HG03457 (cell line): ENCODE results near the gene AMMECR1.
"Not testable (repeated sequence)": the region's sequence is repeated elsewhere in the genome, so short reads cannot be mapped to it uniquely, and the experiment has no call there.

Experiments
- ATAC-seq: cut with Tn5 transposase; IDR thresholded peaks from one replicate; pipeline ENCODE4 v1.9.1; 2021; ENCODE audit warnings: moderate number of reproducible peaks; ENCODE audit not compliant: unreplicated experiment

The AMMECR1 gene

DNA sequence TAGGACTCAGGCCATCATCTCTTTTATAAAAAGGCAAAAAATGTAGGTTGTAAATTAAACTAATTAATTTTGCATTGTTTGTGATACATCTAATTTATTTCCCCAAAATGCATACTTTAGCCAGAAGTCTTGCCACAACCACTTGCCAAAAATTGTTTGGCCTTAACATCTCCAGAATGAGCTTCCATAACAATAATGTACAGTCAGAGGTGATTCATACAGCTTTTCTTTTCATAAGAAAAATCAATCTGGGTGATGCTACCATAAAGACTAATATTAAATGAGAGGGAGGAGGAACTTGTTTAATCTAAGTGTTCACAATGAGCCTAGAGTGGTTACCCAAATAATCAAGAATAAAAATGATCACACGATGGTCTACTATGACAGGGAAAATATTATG, 59.3 kb downstream of the AMMECR1 start:
- ATAC-seq, result no peak

DNA sequence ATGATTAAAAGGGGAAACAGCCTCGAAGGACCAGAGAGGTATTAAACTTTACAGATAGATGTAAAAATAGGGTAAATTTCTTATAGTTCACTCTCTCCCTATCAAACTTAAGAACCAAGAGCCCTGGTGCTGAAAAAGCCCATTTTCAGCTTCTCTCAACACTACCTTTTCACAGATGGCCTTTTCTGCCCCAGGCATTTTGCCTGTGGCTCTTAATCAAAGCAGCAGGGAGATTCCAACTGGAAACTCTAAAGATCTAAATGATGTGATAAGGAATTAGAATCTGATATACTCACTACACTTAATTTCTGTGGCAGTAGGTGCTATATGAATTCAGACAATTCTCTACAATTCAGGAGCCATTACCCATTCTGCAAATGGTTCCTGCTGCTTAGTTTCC, 60.0 kb downstream of the AMMECR1 start:
- no peak for ATAC-seq

DNA sequence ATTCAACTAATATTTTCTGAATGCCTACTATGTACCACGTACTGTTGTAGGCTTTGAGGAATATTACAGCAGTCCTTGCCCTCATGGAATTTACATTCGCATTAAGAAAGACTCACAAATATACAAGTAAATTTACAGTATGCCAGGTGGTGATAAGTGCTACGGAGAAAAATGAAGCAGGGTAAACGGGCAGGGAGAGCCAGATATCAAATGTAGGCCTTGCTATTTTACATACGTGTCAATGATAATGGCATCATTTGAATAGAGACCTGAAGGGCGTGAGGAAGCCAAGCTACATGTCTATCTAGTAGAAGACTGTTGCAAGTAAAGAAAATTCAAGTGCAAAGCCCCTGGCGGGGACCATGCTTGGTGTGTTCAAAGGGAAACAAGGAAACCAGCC, 65.2 kb downstream of the AMMECR1 start:
- no peak for ATAC-seq

DNA sequence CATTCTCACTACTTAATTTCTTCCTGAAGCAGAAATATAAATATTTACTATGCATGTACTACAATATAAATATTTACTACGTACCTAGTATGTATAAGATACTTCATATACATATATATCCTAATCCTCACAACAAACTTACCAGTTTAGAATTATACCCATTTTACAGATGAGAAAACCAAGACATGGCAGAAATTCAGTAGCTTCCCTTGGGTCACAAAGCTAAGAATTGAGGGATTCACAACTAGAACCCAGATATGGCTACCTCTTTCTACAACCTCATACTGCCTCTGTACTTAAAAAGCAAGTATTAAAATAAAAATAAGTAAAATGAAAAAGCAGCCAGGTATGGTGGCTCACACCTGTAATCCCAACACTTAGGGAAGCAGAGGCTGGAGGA, 65.9 kb downstream of the AMMECR1 start:
- ATAC-seq, result no peak

DNA sequence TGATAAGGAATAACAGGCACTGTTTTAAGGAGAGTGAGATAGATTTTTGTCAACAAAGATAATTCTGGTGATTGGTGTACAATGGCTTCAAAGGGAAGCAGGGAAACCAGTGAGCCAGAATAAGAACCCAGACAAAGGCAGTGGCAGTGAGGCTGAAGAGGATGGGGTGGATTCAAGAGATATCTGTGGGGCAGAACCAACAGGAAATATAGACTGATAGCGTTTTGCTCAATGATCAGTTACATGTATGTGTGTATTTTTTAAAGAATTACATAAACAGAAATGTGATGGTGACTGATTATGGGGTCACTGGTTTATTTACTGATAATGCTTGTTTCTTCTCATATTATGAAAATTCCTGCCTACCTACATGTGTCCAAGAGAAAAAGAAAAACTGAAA, 66.4 kb downstream of the AMMECR1 start:
- ATAC-seq, result no peak

DNA sequence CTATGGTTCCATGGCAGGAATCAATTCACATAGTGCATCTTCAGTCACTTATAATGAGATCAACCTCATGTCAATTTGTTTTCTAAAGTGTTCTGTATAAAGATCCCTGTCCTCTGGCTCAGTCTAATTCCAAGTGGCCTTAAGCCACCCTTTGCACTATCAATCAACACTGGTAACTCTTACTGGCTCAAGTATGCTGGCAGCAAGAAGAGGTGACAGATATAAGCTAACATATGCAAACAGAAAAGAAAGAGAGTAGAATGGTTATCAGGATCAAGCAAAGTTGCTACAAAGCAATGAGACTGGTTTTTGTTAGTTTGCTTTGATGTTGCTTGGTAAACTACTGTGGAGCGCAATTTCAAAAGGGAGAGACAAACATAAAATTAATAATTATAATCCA, 67.0 kb downstream of the AMMECR1 start:
- no peak for ATAC-seq

DNA sequence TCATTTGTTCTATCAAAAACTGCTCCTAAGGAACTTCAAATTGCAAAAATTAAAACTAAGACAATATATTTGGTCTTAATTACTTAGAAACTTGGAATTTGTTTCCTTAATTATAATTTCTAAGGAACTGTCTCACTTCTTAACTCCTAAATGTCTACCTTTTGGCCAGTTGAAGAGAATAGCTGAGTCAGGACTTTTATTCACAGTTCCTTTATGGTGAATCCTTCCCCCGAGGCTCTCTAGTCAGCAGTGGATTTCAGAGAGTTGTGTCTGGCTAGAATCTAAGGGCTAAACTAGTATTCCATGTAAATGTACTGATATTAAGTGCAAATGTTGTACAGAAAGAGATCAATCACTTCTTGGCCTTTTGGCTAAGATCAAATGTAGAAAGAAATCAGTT, 69.3 kb downstream of the AMMECR1 start:
- no peak for ATAC-seq

DNA sequence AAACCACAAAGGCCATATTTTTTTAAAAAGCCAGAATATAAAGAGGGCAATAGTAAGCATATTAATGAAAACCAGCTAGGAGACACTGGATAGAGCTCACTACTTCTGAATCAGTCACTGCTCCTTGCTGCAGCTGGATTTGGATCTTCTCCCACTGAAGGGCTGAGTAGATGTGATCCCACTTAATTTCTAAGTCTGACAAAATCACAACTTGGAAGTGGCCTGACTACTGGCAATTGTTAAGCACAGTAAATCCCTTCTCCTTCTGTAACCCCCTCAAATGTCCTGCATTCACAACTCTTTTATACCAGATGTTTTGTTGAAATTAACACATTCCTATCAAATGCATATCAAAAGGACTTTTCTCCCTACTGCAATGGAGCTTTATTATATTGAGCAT, 72.9 kb downstream of the AMMECR1 start:
- no peak for ATAC-seq

DNA sequence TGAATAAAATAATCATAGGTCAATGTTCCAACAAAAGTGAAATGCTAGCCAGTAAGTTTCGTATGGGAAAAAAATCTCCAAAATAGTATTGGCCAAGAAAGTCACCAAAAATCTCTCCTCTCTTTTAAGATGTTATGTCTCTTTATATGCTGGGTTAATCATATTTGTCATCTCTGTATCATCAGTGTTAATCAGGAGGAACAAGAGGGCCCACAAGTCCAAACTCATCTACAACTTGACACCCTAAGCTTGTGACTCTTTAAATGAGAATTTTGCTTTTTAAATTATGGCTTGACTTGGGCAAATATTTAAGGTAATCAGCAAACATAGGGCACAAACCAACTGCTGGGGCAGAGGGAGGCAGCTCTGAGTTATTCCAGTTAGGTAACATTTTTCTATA, 75.5 kb downstream of the AMMECR1 start:
- ATAC-seq, result no peak

DNA sequence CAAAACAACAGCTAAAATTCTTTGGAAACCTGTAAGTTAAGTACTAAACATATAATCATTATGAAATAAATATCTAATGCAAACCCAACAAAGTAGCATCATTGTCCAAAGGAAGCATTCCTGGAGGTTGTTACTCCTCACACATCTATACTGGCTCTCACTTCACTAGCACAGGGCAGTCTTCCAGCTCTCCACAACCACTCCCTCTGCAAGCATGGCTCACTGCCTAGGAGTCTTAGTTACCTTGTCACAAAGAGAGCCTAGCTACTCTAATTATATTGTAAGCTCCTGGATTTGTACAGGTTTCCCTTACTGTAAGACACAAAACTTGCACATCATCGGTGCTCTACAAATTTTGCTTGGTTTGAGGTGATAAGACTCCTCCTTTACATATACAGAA, 76.1 kb downstream of the AMMECR1 start:
- ATAC-seq, result no peak

DNA sequence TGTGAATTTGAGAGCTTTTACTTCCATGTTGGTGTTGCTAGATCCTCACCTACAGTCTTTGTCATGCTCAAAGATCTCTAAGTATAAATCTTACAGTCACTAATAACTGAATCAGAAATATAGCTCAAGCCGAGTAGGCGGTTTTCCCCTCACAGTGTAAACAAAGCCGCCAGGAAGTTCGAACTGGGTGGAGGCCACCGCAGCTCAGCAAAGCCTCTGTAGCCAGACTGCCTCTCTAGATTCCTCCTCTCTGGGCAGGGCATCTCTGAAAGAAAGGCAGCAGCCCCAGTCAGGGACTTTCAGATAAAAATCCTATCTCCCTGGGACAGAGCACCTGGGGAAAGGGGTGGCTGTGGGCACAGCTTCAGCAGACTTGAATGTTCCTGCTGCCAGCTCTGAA, 79.6 kb downstream of the AMMECR1 start:
- ATAC-seq, result not testable (repeated sequence)

DNA sequence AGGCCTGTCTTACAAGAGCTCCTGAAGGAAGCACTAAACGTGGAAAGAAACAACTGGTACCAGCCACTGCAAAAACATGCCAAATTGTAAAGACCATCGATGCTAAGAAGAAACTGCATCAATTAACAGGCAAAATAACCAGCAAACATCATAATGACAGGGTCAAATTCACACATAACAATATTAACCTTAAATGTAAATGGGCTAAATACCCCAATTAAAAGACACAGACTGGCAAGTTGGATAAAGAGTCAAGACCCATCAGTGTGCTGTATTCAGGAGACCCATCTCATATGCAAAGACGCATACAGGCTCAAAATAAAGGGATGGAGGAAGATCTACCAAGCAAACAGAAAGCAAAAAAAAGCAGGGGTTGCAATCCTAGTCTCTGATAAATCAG, 86.4 kb downstream of the AMMECR1 start:
- not testable (repeated sequence) for ATAC-seq

DNA sequence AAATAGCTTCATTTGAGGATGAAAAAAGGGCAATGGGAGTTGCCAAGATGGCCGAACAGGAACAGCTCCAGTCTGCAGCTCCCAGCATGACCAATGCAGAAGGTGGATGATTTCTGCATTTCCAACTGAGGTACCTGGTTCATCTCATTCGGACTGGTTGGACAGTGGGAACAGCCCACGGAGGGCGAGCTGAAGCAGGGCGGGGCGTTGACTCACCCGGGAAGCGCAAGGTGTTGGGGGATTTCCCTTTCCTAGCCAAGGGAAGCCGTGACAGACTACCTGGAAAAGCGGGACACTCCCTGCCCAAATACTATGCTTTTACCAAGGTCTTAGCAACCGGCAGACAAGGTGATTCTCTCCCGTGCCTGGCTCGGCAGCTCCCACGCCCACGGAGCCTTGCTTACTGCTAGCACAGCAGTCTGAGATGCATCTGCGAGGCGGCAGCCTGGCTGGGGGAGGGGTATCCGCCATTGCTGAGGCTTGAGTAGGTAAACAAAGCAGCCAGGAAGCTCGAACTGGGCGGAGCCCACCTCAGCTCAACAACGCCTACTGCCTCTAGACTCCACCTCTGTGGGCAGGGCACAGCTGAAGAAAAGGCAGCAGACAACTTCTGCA, 88.3 kb downstream of the AMMECR1 start:
- not testable (repeated sequence) for ATAC-seq

DNA sequence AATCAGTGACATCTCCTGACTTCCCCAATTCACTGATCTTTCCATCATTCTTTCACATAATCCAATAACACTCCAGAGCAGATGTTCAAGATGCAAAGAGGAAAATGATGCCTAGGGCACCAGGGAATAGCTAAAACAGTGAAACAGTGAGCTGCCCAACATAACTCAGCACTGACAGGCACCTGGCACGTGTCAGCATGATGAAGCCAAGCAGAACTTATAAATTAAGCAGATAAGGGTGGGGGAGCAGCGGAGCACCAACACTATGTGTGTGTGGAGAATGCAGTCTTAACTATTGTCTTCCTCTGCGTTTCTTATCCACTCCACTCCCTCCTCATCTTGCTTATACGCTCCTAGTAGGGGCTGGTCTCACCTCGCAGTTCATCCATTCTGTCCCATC, 89.4 kb downstream of the AMMECR1 start:
- no peak for ATAC-seq

DNA sequence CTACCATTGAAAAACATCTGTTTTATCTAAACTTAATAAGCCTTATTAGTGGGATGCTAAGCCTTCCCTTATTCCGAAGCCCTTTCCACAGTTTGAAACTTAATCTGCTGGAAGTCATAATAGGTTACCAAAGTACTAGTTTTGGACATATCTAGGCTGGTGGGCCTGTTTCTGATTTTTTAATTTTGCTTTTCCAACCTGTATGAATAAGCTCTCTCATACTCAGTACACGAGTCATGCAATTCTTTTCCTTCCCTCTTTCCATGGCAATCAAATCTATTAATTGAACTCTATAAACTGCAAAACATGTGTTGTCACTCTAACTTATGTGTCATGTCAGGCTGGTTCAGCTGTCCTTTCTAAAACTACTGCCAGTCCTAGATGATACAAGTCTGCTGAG, 91.0 kb downstream of the AMMECR1 start:
- no peak for ATAC-seq

DNA sequence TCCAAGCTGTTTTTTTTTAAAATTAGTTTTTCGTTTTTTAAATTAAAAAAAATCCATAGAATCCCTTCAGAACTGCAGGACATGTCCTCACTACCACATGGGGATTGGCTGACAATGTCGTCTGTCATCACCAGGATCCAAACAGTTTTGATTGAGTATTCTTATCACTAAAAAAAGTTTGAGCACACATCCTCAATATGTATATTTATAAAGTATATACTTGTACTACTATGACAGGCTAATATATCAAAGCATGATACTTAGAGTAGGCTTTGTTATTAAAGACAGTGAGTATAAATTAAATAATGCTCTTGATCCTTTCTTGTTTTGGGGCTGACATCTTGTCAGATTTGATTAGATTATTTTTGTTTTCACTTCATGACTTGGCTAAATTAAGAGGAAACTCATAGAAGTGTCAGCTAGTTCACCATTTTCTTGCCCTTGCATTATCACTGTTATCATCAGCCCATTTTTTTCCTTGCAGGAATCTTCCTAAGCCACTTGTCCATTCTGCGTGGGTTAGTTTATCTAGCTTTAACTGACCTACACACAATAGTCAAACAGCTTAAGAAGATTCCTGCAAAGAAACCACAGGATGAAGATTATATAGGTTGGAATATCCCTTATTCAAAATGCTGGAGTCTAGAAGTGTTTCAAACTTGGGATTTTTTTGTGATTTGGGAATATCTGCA, 92.8 kb downstream of the AMMECR1 start:
- ATAC-seq, result no peak

DNA sequence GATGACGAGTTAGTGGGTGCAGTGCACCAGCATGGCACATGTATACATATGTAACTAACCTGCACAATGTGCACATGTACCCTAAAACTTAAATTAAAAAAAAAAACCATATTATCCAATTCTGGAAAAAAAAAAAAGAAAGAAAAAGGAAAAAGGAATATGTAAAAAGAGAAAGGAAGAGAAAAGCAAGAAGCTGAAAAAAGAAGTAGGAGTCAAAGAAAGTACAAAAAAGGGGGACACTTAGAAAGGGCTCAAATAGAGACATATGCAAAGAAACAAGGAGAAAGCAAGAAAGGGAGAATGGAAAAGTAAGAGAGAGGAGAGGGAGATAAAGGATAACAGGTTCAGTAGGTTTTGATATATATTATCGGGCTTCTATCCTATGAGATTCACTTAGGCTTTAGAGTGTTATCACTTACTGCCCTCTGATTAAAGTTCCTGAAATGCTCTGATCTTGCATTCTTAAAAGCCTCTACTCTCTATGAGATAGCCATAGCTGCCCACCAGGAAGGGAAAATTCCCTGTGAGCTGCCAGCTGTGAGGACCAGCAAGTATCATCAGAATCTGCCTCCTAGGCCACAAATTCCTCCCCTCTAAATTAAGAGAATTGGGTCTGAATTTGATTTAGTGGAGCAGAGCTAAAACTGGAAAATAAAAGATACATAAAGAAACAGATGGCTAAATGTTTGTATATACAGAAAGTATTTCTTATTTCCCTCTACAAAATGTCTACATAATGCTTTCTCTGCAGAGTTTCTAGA, 95.2 kb downstream of the AMMECR1 start:
- ATAC-seq, result no peak

DNA sequence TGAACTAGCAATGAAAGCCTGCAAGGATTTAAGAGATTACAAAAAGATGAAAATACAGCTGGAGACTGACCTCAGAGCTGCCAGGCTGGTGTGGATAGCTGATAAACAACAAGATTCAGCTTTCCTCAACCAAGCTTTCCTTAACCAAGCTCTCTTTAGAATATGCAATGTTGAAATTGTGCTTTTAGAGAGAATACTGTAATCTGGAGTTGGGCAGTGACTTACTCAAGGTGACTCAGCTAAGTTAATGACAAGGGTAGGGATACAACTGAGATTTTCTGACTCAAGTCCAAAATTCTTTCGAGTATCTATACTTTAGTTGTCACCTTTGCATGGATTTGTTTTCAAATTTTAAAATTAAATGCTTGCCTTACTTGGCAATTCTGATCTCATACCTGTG, 98.0 kb downstream of the AMMECR1 start:
- ATAC-seq, result no peak

DNA sequence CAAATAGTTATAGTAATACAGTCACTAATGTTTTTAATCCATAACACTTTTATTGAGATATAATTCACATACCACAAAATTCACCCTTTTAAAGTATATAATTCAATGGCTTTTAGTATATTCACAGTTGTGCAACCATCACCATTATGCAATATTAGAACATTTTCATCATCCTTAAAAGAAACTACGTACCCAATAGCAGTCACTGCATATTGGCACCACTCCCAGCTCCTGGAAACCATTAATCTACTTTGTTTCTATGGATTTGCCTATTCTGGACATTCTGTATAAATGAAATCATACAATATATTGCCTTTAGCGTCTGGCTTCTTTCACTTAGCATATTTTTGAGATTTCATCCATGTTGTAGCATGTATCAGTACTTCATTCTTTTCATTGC, 99.3 kb downstream of the AMMECR1 start:
- ATAC-seq, result no peak

DNA sequence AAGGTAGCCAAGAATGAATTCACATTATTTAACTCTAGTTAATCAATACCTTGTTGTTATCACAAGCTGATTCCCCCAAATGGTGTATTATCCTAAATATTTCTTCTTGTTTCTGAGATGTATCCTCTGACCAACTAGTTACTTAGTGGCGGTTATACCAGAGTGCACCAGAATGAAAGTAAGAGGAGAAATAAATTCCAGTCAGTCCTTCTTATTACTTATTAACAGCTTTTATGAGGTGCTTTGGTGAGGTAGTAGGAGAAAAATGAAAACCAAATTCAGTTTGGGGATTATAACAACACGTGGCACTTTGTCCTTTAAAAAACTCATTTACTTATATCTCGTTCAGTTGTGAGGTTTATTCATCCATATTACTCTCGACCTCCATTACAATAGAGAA, 101.9 kb downstream of the AMMECR1 start:
- no peak for ATAC-seq

DNA sequence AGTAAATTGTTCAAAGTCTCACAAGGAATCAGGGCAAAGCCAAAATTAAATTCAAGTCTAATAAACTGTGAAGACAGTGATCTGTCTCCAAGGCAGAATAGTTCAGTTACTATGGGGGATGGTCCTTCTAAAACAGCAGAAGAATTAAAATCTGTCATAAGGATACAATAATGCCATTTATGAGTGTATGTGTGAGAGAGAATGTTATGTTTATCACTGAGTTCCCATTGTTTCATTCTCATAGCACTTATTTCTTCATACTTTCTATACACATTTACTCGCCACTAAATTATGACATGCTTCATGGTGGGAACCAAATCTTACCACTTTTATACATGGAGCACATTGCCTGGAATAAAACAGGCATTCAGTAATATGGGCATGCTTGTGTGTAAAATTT, 102.5 kb downstream of the AMMECR1 start:
- no peak for ATAC-seq

DNA sequence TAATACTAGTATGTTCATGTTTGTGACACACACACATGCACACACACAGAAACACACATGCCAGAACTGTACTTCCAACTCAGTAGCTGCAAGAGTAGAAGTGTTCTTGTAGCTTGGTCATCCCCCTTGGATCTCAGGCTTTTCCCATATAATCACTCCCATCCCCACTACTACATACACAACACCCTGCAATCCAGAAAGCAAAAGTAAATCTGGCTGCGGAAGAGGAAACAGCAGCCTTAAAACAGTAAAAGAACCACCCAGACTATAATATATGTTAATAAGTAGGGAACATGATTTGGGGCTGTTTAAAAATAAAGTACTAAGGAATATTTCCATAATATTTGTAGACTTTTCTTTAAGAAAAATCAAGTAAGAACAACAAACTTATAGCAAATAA, 103.2 kb downstream of the AMMECR1 start:
- no peak for ATAC-seq
